Neural progenitor cell (in vitro differentiated cells): ENCODE results near the gene RRN3.

ENCODE experiments used
- EZH2phosphoT487 ChIP-seq: fragments of 200-600 bp; sonication (generic); IDR thresholded peaks from 2 replicates; pipeline ENCODE4 v1.6.1; 2017; ENCODE audit warnings: antibody characterized with exemption
- TF ChIP-seq, protein P1 (sequence below): fragments of 200-600 bp; sonication (generic); IDR thresholded peaks from 2 replicates; pipeline ENCODE4 v1.5.1; 2017; ENCODE audit warnings: antibody characterized with exemption, mild to moderate bottlenecking

DNA sequence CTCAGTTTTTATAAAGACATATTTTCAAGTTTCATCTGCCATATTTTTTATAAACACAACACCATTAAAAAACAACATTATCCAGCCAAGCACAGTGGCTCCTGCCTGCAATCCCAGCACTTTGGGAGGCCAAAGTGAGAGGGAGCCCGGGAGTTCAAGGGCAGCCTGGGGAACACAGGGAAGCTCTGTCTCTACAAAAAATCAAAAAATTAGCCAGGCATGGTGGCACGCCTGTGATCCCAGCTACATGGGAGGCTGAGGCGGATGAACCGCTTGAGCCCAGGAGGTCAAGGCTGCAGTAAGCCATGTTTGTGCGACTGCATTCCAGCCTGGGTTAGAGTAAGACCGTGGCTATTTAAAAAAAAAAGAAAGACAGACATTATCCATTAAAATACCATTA is 21.0 kb downstream of the RRN3 start:
- TF ChIP-seq, protein P1, sequence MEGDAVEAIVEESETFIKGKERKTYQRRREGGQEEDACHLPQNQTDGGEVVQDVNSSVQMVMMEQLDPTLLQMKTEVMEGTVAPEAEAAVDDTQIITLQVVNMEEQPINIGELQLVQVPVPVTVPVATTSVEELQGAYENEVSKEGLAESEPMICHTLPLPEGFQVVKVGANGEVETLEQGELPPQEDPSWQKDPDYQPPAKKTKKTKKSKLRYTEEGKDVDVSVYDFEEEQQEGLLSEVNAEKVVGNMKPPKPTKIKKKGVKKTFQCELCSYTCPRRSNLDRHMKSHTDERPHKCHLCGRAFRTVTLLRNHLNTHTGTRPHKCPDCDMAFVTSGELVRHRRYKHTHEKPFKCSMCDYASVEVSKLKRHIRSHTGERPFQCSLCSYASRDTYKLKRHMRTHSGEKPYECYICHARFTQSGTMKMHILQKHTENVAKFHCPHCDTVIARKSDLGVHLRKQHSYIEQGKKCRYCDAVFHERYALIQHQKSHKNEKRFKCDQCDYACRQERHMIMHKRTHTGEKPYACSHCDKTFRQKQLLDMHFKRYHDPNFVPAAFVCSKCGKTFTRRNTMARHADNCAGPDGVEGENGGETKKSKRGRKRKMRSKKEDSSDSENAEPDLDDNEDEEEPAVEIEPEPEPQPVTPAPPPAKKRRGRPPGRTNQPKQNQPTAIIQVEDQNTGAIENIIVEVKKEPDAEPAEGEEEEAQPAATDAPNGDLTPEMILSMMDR, result no peak
- no peak for TF ChIP-seq EZH2phosphoT487
